WTC11 (cell line): ENCODE results near the gene SPAG4. TPM values are rescaled to one million over a fixed set of nuclear protein-coding genes. Genes with fewer than 3 reads are reported as not detected.

Experiments used
- ATAC-seq: fragments of 200-7000 bp; cut with Tn5 transposase; 2 replicates; pipeline ENCODE4 v1.10.0; 2021; ENCODE audit warnings: mild to moderate bottlenecking, moderate library complexity
- CTCF ChIA-PET: fragments of 300-600 bp; sonication (Branson Sonifier 250); formaldehyde crosslinking; loops from one replicate; lab custom pipeline; 2021; ENCODE audit warnings: antibody characterized with exemption; lab: Charles Lee
- POLR2A ChIA-PET: fragments of 350-600 bp; sonication (Branson Sonifier 250); formaldehyde crosslinking; loops from one replicate; lab custom pipeline; 2021; ENCODE audit warnings: antibody characterized with exemption; lab: Charles Lee
- DNase-seq: peaks from one replicate; pipeline ENCODE4 v3.0.0; 2021; ENCODE audit warnings: low spot score
- H3K27ac Mint-ChIP-seq: 2 replicates; pipeline ENCODE4 v1.8.0; 2021; ENCODE audit warnings: mixed read lengths
- H3K27me3 Mint-ChIP-seq: 2 replicates; pipeline ENCODE4 v1.8.0; 2021; ENCODE audit warnings: low read depth, mild to moderate bottlenecking, moderate library complexity, mixed read lengths
- H3K36me3 Mint-ChIP-seq: 2 replicates; pipeline ENCODE4 v1.8.0; 2021; ENCODE audit warnings: mixed read lengths
- H3K4me1 Mint-ChIP-seq: 2 replicates; pipeline ENCODE4 v1.8.0; 2022; ENCODE audit warnings: mixed read lengths
- H3K4me3 Mint-ChIP-seq: 2 replicates; pipeline ENCODE4 v1.8.0; 2021; ENCODE audit warnings: mild to moderate bottlenecking, moderate library complexity, mixed read lengths
- H3K9me3 Mint-ChIP-seq: 2 replicates; pipeline ENCODE4 v1.8.0; 2021; ENCODE audit warnings: mixed read lengths
- ATF1 ChIP-seq: sonication (generic); formaldehyde crosslinking; IDR thresholded peaks from 2 replicates; pipeline ENCODE4 v1.8.1; 2023; ENCODE audit warnings: mild to moderate bottlenecking, moderate library complexity, missing genetic modification reagents
- CTCF ChIP-seq: fragments of 200-600 bp; IDR thresholded peaks from 2 replicates; pipeline ENCODE4 v1.8.0; 2022; ENCODE audit warnings: antibody characterized with exemption
- FOXK1 ChIP-seq: sonication (generic); formaldehyde crosslinking; IDR thresholded peaks from 2 replicates; pipeline ENCODE4 v1.8.0; 2022; ENCODE audit warnings: mild to moderate bottlenecking, moderate library complexity, missing genetic modification reagents
- GABPB1 ChIP-seq: sonication (generic); formaldehyde crosslinking; IDR thresholded peaks from 2 replicates; pipeline ENCODE4 v1.8.1; 2023; ENCODE audit warnings: mild to moderate bottlenecking, missing genetic modification reagents
- MLX ChIP-seq: sonication (generic); formaldehyde crosslinking; IDR thresholded peaks from 2 replicates; pipeline ENCODE4 v1.8.1; 2023; ENCODE audit warnings: mild to moderate bottlenecking, missing genetic modification reagents, moderate library complexity
- NR2C2 ChIP-seq: sonication (generic); formaldehyde crosslinking; IDR thresholded peaks from 2 replicates; pipeline ENCODE4 v1.8.0; 2022; ENCODE audit warnings: mild to moderate bottlenecking, missing genetic modification reagents
- PRDM15 ChIP-seq: sonication (generic); formaldehyde crosslinking; IDR thresholded peaks from 2 replicates; pipeline ENCODE4 v1.8.0; 2022; ENCODE audit warnings: missing genetic modification reagents
- RELA ChIP-seq: sonication (generic); formaldehyde crosslinking; IDR thresholded peaks from 2 replicates; pipeline ENCODE4 v1.8.1; 2022; ENCODE audit warnings: missing genetic modification reagents, mild to moderate bottlenecking, borderline replicate concordance
- RORB ChIP-seq: fragments of 250-450 bp; sonication (Bioruptor Pico); IDR thresholded peaks from 2 replicates; pipeline ENCODE4 v1.9.0; 2021; ENCODE audit warnings: mild to moderate bottlenecking
- SMAD4 ChIP-seq: sonication (generic); formaldehyde crosslinking; IDR thresholded peaks from 2 replicates; pipeline ENCODE4 v1.8.0; 2022; ENCODE audit warnings: mild to moderate bottlenecking, missing genetic modification reagents
- SOX15 ChIP-seq: fragments of 250-450 bp; sonication (Bioruptor Pico); IDR thresholded peaks from 2 replicates; pipeline ENCODE4 v1.9.0; 2021; ENCODE audit warnings: mild to moderate bottlenecking
- TEAD4 ChIP-seq: sonication (generic); formaldehyde crosslinking; IDR thresholded peaks from 2 replicates; pipeline ENCODE4 v1.8.0; 2022; ENCODE audit warnings: mild to moderate bottlenecking, missing genetic modification reagents
- ZNF671 ChIP-seq: fragments of 250-450 bp; sonication (Bioruptor Pico); IDR thresholded peaks from 2 replicates; pipeline ENCODE4 v1.8.0; 2021; ENCODE audit warnings: mild to moderate bottlenecking
- ZSCAN18 ChIP-seq: fragments of 250-450 bp; sonication (Bioruptor Pico); IDR thresholded peaks from 2 replicates; pipeline ENCODE4 v2.1.2; 2022; ENCODE audit warnings: mild to moderate bottlenecking, moderate library complexity
- total RNA-seq: library from RNA; stranded (reverse); gene quantifications from 3 replicates; pipeline ENCODE4 v1.2.3, GENCODE V29; 2021

Gene SPAG4
- total RNA-seq, 1 experiment from 2014 or later = 3.5 TPM

- no peak for TF ChIP-seq CTCF
- no peak for TF ChIP-seq TEAD4
- no peak for TF ChIP-seq RELA
Measured at GRCh38 chr20:35598476-35598875, 17.2 kb upstream of the SPAG4 start (continued).

GRCh38 chr20:35598899-35599775 lies 16.5 kb upstream of the SPAG4 start:
- peak; percentile 36 for DNase-seq
- no peaks in the 10 kb centered on the region for H3K36me3 Mint-ChIP-seq
- H3K4me3 Mint-ChIP-seq = no peak overlapping the region
- no peak; the same call in none of the 2 replicates for ATAC-seq
- no peak overlapping the region; the same call in 1 of the 2 replicates for H3K27ac Mint-ChIP-seq
- H3K9me3 Mint-ChIP-seq = no peaks in the 10 kb centered on the region
- H3K4me1 Mint-ChIP-seq = peaks cover 5% of the 10 kb centered on the region
- POLR2A ChIA-PET = no interaction called here
- 0 out of 2 replicates have a peak, but pooled peaks have one; percentile 16 for TF ChIP-seq NR2C2 (CRISPR knock-in tag)
- no peak for TF ChIP-seq ZSCAN18
- CTCF ChIA-PET = interaction anchor here (0.6 kb wide), 1 partner anchor 160 kb away, joined by 4 read pairs; no protein-coding TSS in a partner anchor
- peaks cover 67% of the 10 kb centered on the region for H3K27me3 Mint-ChIP-seq

- no peak for ATAC-seq
- Mint-ChIP-seq H3K36me3 (no peaks in the 10 kb centered on the region), H3K27ac (no peak overlapping the region), H3K27me3 (peaks cover 70% of the 10 kb centered on the region), H3K4me1 (peaks cover 5% of the 10 kb centered on the region), H3K9me3 (no peaks in the 10 kb centered on the region), H3K4me3 (peak overlapping the region; percentile 14; the same call in 1 of the 2 replicates)
- TF ChIP-seq GABPB1 (CRISPR knock-in tag) (no peak), PRDM15 (CRISPR knock-in tag) (no peak), ATF1 (no peak), FOXK1 (CRISPR knock-in tag) (no peak), NR2C2 (CRISPR knock-in tag) (no peak), RORB (CRISPR knock-in tag) (no peak), CTCF (no peak), MLX (CRISPR knock-in tag) (no peak), SMAD4 (no peak), SOX15 (CRISPR knock-in tag) (no peak), ZNF671 (CRISPR knock-in tag) (no peak)
- DNase-seq = no peak
- CTCF ChIA-PET = interaction anchor here (1.1 to 2.1 kb wide), 6 partner anchors 12 to 539 kb away, joined by 5 to 62 read pairs (median 10); partner anchors contain the start of genes SCAND1 and SPAG4
- POLR2A ChIA-PET = no interaction called here
Measured at GRCh38 chr20:35599776-35600120, 15.9 kb upstream of the SPAG4 start.
